Measurements from ENCODE around the gene ARID1B. TPM values are rescaled to one million over a fixed set of nuclear protein-coding genes. Genes with fewer than 3 reads are reported as not detected.
A peak's percentile ranks its signal among the peaks of the same experiment; 100 is the strongest.

The ARID1B gene
- total and polyA plus RNA-seq, 8 donors: 67.6 to 102 (median 99.0) TPM

DNA sequence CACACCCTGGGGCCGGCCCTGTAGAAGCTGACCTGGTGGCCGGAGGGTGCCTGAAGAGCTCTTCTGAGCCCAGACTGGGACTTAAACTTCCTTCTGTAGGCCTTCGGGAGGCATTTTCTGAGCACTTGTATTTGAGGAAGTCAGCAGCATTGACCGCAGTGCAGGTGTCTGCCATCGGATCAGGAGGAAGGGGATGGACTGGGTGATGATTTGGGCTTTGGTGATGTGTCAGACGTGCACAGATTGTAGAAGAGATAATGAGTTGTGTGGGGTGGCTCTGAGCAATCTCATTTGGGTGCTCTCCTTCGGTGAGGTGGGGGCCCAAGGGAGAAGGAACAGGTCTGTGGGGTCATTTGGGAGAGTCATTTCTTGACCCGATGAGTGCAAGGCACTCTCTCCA lies 150.9 kb downstream of the ARID1B start:
- intact Hi-C loops (cut with DNase I): no loop called here
- no peak overlapping the region for H3K4me3 ChIP-seq
- no peak for DNase-seq

DNA sequence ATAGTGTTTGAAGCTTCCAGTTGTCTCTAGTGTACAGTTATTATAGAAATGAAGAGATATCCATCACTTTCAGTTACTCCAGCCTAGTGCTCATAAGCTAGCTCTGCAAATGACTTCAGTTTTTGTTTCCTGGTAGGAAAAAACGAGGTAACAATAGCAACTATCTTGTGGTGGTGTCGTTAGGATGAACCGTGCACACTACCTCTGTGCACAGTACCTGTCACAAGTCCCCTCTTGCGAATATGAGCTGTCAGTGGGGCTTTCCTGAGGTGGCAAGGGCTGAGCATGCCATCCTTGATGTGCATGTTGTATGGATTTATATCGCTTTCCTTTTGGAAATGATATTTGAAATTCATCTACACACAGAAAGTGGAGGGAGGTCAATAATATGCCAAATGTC lies 151.8 kb downstream of the ARID1B start:
- Histone ChIP-seq H3K4me3 (no peak overlapping the region), H3K27me3 (no peaks in the 10 kb centered on the region), H3K36me3 (no peaks in the 10 kb centered on the region), H3K9me3 (no peaks in the 10 kb centered on the region), H3K27ac (no peak overlapping the region), H3K4me1 (peaks cover 0 to 32% of the 10 kb centered on the region in 2 donors)
- ATAC-seq: no peak
- DNase-seq: no peak
- intact Hi-C loops (cut with DNase I): no loop called here
- TF ChIP-seq, protein P1, sequence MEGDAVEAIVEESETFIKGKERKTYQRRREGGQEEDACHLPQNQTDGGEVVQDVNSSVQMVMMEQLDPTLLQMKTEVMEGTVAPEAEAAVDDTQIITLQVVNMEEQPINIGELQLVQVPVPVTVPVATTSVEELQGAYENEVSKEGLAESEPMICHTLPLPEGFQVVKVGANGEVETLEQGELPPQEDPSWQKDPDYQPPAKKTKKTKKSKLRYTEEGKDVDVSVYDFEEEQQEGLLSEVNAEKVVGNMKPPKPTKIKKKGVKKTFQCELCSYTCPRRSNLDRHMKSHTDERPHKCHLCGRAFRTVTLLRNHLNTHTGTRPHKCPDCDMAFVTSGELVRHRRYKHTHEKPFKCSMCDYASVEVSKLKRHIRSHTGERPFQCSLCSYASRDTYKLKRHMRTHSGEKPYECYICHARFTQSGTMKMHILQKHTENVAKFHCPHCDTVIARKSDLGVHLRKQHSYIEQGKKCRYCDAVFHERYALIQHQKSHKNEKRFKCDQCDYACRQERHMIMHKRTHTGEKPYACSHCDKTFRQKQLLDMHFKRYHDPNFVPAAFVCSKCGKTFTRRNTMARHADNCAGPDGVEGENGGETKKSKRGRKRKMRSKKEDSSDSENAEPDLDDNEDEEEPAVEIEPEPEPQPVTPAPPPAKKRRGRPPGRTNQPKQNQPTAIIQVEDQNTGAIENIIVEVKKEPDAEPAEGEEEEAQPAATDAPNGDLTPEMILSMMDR (IDR thresholded peaks at IDR 0.05): no peak

More for the DNA sequence above, 150.9 kb downstream of the ARID1B start:
- H3K4me1 ChIP-seq: peaks cover 0 to 24% of the 10 kb centered on the region in 2 donors
- H3K27ac ChIP-seq: no peak overlapping the region
- H3K27me3 ChIP-seq: no peaks in the 10 kb centered on the region
- ATAC-seq: no peak
- TF ChIP-seq, protein P1 (IDR thresholded peaks at IDR 0.05): no peak
- no peaks in the 10 kb centered on the region for H3K9me3 ChIP-seq
- no peaks in the 10 kb centered on the region for H3K36me3 ChIP-seq

DNA sequence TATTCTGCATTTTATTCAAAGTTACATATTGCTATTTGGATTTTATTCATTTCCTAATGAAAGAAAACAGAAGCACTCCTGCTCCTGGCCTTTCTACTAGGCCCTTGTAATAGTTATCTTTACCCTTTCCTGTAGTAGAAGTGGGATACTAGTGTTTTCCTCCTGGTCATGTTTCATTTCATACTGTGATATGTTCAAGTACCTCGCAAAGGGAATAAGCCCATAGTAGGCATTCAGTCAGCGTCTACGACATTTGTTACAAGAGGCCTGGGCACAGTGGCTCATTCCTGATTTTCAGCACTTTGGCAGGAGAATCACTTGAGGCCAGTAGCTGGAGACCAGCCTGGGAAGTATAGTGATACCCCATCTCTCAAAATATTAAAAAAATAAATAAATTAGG lies 154.1 kb downstream of the ARID1B start:
- no peaks in the 10 kb centered on the region for H3K27me3 ChIP-seq
- H3K27ac ChIP-seq: no peak overlapping the region
- no peaks in the 10 kb centered on the region for H3K9me3 ChIP-seq
- H3K4me3 ChIP-seq: no peak overlapping the region
- peaks cover 0 to 25% of the 10 kb centered on the region in 2 donors for H3K4me1 ChIP-seq
- no peak for DNase-seq
- H3K36me3 ChIP-seq: peaks cover 0 to 4% of the 10 kb centered on the region in 2 donors
- intact Hi-C loops (cut with DNase I): no loop called here
- ATAC-seq: no peak
- TF ChIP-seq, protein P1 (IDR thresholded peaks at IDR 0.05): no peak

GRCh38 chr6:156933201-156934068 lies 156.3 kb downstream of the ARID1B start:
- no peaks in the 10 kb centered on the region for H3K9me3 ChIP-seq
- H3K27me3 ChIP-seq: no peaks in the 10 kb centered on the region
- TF ChIP-seq, protein P1 (IDR thresholded peaks at IDR 0.05): no peak
- H3K4me1 ChIP-seq: peaks cover 0 to 26% of the 10 kb centered on the region in 2 donors
- peak overlapping the region; percentile 0 to 48 for H3K27ac ChIP-seq
- intact Hi-C loops (cut with DNase I): no loop called here
- no peak overlapping the region for H3K4me3 ChIP-seq
- peaks cover 0 to 4% of the 10 kb centered on the region in 2 donors for H3K36me3 ChIP-seq
- DNase-seq (peak in 2 of 4 donors; percentile 58 to 67), ATAC-seq (peak; percentile 89)

- no peak overlapping the region for H3K4me3 ChIP-seq
- no peaks in the 10 kb centered on the region for H3K27me3 ChIP-seq
- intact Hi-C loops (cut with DNase I): no loop called here
- no peaks in the 10 kb centered on the region for H3K9me3 ChIP-seq
- peak overlapping the region; percentile 0 to 40 for H3K27ac ChIP-seq
- TF ChIP-seq, protein P1 (IDR thresholded peaks at IDR 0.05): no peak
- ATAC-seq (peak; percentile 58), DNase-seq (no peak)
- H3K4me1 ChIP-seq: peaks cover 0 to 27% of the 10 kb centered on the region in 2 donors
- H3K36me3 ChIP-seq: peaks cover 0 to 4% of the 10 kb centered on the region in 2 donors
These were observed 156.9 kb downstream of the ARID1B start for GRCh38 chr6:156934069-156934460.
